ENCODE results near the gene TRIM50.
"Not testable (repeated sequence)": the region's sequence is repeated elsewhere in the genome, so short reads cannot be mapped to it uniquely, and the experiment has no call there.

DNA sequence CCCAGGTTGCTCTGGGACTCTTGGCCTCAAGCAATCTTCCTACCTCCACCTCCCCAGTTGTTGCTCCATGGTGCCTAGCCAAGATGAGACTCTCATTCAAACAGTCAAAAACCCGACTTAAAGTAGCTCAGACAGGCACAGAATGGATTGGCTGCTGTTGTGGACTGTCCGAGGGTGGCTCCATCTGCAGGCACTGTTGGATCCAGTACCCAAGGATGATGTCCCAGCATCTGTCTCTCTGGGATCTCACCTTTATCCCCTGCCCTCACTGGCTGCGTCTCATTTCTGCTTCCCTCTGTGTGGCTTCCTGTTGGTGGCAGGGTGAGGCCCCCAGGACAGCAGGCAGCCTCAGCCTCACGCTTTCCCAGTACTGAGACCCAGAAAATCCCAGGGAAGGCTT, 48.4 kb upstream of the TRIM50 start:
- TF ChIP-seq, protein P1, sequence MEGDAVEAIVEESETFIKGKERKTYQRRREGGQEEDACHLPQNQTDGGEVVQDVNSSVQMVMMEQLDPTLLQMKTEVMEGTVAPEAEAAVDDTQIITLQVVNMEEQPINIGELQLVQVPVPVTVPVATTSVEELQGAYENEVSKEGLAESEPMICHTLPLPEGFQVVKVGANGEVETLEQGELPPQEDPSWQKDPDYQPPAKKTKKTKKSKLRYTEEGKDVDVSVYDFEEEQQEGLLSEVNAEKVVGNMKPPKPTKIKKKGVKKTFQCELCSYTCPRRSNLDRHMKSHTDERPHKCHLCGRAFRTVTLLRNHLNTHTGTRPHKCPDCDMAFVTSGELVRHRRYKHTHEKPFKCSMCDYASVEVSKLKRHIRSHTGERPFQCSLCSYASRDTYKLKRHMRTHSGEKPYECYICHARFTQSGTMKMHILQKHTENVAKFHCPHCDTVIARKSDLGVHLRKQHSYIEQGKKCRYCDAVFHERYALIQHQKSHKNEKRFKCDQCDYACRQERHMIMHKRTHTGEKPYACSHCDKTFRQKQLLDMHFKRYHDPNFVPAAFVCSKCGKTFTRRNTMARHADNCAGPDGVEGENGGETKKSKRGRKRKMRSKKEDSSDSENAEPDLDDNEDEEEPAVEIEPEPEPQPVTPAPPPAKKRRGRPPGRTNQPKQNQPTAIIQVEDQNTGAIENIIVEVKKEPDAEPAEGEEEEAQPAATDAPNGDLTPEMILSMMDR (IDR thresholded peaks at IDR 0.05): not testable (repeated sequence)
- not testable (repeated sequence) for TF ChIP-seq POLR2A (IDR thresholded peaks at IDR 0.05)

Data from body of pancreas (tissue), 4 donors.